KMS-11 (cell line): ENCODE results near the gene WDR41.

Experiments used
- H2AFZ ChIP-seq: fragments of 200-600 bp; sonication (generic); 2 replicates; pipeline ENCODE4 v1.6.1; 2016; ENCODE audit warnings: antibody characterized with exemption, mixed run types, low read depth
- H3K27ac ChIP-seq: fragments of 200-600 bp; sonication (generic); 2 replicates; pipeline ENCODE4 v1.6.1; 2016; ENCODE audit warnings: mild to moderate bottlenecking, mixed run types
- H3K27me3 ChIP-seq: fragments of 200-600 bp; sonication (generic); 2 replicates; pipeline ENCODE4 v1.6.1; 2017; ENCODE audit warnings: mild to moderate bottlenecking, low read depth, mixed run types, moderate library complexity; ENCODE audit not compliant: insufficient read depth
- H3K36me3 ChIP-seq: fragments of 200-600 bp; sonication (generic); 2 replicates; pipeline ENCODE4 v1.6.1; 2017; ENCODE audit warnings: mild to moderate bottlenecking, mixed run types; ENCODE audit not compliant: insufficient read depth
- H3K4me1 ChIP-seq: fragments of 200-600 bp; sonication (generic); 2 replicates; pipeline ENCODE4 v1.6.1; 2016; ENCODE audit warnings: mild to moderate bottlenecking, low read depth, mixed run types; ENCODE audit not compliant: poor library complexity, severe bottlenecking
- H3K4me2 ChIP-seq: fragments of 200-600 bp; sonication (generic); 2 replicates; pipeline ENCODE4 v1.7.0; 2016; ENCODE audit warnings: mild to moderate bottlenecking, mixed run types
- H3K4me3 ChIP-seq: fragments of 200-600 bp; sonication (generic); IDR thresholded peaks from 2 replicates; pipeline ENCODE4 v1.6.1; 2017; ENCODE audit warnings: low read depth, low read length, mixed read lengths; ENCODE audit not compliant: insufficient read depth
- H3K79me2 ChIP-seq: fragments of 200-600 bp; sonication (generic); 2 replicates; pipeline ENCODE4 v1.6.1; 2016; ENCODE audit warnings: low read depth, mixed run types; ENCODE audit not compliant: insufficient read depth
- H3K9ac ChIP-seq: fragments of 200-600 bp; sonication (generic); 2 replicates; pipeline ENCODE4 v1.6.1; 2016; ENCODE audit warnings: mild to moderate bottlenecking, mixed run types
- H4K20me1 ChIP-seq: fragments of 200-600 bp; sonication (generic); 2 replicates; pipeline ENCODE4 v1.6.1; 2016; ENCODE audit warnings: mild to moderate bottlenecking, mixed run types; ENCODE audit not compliant: insufficient read depth
- TF ChIP-seq, protein P1 (sequence below): fragments of 200-600 bp; sonication (generic); conservative IDR thresholded peaks from 2 replicates; pipeline ENCODE4 v1.6.1; 2017; ENCODE audit warnings: low read depth, mild to moderate bottlenecking, antibody characterized with exemption, low read length, moderate library complexity, mixed read lengths

The WDR41 gene

GRCh38 chr5:77425420-77425819 is 66.7 kb downstream of the WDR41 start:
- Histone ChIP-seq H3K4me1 (no peaks in the 10 kb centered on the region), H3K4me3 (no peak overlapping the region), H3K36me3 (no peaks in the 10 kb centered on the region), H3K79me2 (no peaks in the 10 kb centered on the region), H2AFZ (no peak overlapping the region), H3K4me2 (no peak overlapping the region), H4K20me1 (no peaks in the 10 kb centered on the region), H3K27me3 (no peaks in the 10 kb centered on the region), H3K27ac (no peak overlapping the region), H3K9ac (no peak overlapping the region)
- TF ChIP-seq, protein P1, sequence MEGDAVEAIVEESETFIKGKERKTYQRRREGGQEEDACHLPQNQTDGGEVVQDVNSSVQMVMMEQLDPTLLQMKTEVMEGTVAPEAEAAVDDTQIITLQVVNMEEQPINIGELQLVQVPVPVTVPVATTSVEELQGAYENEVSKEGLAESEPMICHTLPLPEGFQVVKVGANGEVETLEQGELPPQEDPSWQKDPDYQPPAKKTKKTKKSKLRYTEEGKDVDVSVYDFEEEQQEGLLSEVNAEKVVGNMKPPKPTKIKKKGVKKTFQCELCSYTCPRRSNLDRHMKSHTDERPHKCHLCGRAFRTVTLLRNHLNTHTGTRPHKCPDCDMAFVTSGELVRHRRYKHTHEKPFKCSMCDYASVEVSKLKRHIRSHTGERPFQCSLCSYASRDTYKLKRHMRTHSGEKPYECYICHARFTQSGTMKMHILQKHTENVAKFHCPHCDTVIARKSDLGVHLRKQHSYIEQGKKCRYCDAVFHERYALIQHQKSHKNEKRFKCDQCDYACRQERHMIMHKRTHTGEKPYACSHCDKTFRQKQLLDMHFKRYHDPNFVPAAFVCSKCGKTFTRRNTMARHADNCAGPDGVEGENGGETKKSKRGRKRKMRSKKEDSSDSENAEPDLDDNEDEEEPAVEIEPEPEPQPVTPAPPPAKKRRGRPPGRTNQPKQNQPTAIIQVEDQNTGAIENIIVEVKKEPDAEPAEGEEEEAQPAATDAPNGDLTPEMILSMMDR, result no peak

GRCh38 chr5:77424921-77425320 is 67.2 kb downstream of the WDR41 start:
- H3K4me2 ChIP-seq, result no peak overlapping the region
- H3K4me1 ChIP-seq, result no peaks in the 10 kb centered on the region
- no peaks in the 10 kb centered on the region for H4K20me1 ChIP-seq
- H3K27me3 ChIP-seq, result no peaks in the 10 kb centered on the region
- H2AFZ ChIP-seq, result no peak overlapping the region
- TF ChIP-seq, protein P1, result no peak
- no peak overlapping the region for H3K4me3 ChIP-seq
- no peaks in the 10 kb centered on the region for H3K79me2 ChIP-seq
- H3K27ac ChIP-seq, result no peak overlapping the region
- no peaks in the 10 kb centered on the region for H3K36me3 ChIP-seq
- no peak overlapping the region for H3K9ac ChIP-seq

GRCh38 chr5:77423022-77423750 is 68.9 kb downstream of the WDR41 start:
- Histone ChIP-seq H3K27me3 (no peaks in the 10 kb centered on the region), H3K27ac (no peak overlapping the region), H3K4me2 (no peak overlapping the region), H3K79me2 (no peaks in the 10 kb centered on the region), H2AFZ (no peak overlapping the region), H3K9ac (no peak overlapping the region), H3K36me3 (no peaks in the 10 kb centered on the region), H3K4me1 (no peaks in the 10 kb centered on the region), H3K4me3 (no peak overlapping the region), H4K20me1 (no peaks in the 10 kb centered on the region)
- TF ChIP-seq, protein P1, result no peak

- no peaks in the 10 kb centered on the region for H3K4me1 ChIP-seq
- H3K79me2 ChIP-seq, result no peaks in the 10 kb centered on the region
These were observed 71.2 kb downstream of the WDR41 start for GRCh38 chr5:77420940-77421339.

More at GRCh38 chr5:77420940-77421339, 71.2 kb downstream of the WDR41 start:
- Histone ChIP-seq H3K27ac (no peak overlapping the region), H2AFZ (no peak overlapping the region), H3K4me3 (no peak overlapping the region), H3K36me3 (no peaks in the 10 kb centered on the region), H3K4me2 (no peak overlapping the region), H3K27me3 (no peaks in the 10 kb centered on the region), H3K9ac (no peak overlapping the region), H4K20me1 (no peaks in the 10 kb centered on the region)
- TF ChIP-seq, protein P1, result no peak
